ENCODE measurements around the gene GAPDHS. TPM values are rescaled to one million over a fixed set of nuclear protein-coding genes. Genes with fewer than 3 reads are reported as not detected.

Gene GAPDHS
- total and polyA plus RNA-seq, 2 of the 13 experiments (the other 11 are each of a cell fraction or from before 2014, with no cell fraction given): not detected

DNA sequence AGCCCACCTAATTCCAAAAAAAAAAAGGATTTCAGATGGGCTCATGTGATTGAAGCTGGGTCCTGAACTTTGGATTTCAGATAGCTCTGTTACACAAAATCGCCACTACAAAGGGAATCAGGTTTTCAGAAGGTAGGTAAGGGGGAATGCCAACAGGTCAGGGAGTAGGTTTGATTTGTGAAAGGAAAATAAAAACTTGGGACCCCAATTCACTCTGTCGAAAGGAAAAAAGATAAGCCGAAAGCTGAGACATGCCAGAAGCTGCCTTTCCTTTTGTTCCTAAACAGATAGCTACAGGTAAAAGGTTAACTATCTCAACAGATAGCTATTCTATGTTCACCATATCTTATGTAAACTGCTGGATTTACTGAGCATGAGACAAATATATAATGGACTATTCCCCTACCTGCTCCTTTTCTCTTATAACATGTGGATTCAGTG lies 47.0 kb upstream of the GAPDHS start (continued):
- TF ChIP-seq PBX3 (CRISPR knock-in tag; IDR thresholded peaks at IDR 0.05; ENCODE audit: borderline replicate concordance) (no peak), ATF1 (CRISPR knock-in tag; IDR thresholded peaks at IDR 0.05) (0 out of 2 replicates have a peak, but pooled peaks have one; percentile 25), ZNF225 (CRISPR knock-in tag; IDR thresholded peaks at IDR 0.05) (no peak), ZNF777 (CRISPR knock-in tag; IDR thresholded peaks at IDR 0.05) (no peak), ZNF567 (CRISPR knock-in tag; IDR thresholded peaks at IDR 0.05; ENCODE audit: borderline replicate concordance) (no peak), POLR2G (IDR thresholded peaks at IDR 0.05; ENCODE audit: low read depth, low read length) (no peak), CEBPG (CRISPR knock-in tag; IDR thresholded peaks at IDR 0.05) (peak; percentile 29; the same call in 1 of the 2 replicates), TERF1 (CRISPR knock-in tag; IDR thresholded peaks at IDR 0.05) (no peak), KMT2B (CRISPR knock-in tag; IDR thresholded peaks at IDR 0.05) (no peak), ZNF816 (CRISPR knock-in tag; IDR thresholded peaks at IDR 0.05; ENCODE audit: borderline replicate concordance) (no peak), NCOR1 (IDR thresholded peaks at IDR 0.05; ENCODE audit: borderline replicate concordance, low read length) (peak; percentile 30; the same call in 1 of the 2 replicates), TOE1 (CRISPR knock-in tag; IDR thresholded peaks at IDR 0.05) (no peak), ISL2 (CRISPR knock-in tag; IDR thresholded peaks at IDR 0.05) (peak; percentile 51), ZNF263 (CRISPR knock-in tag; IDR thresholded peaks at IDR 0.05) (no peak), ZKSCAN5 (CRISPR knock-in tag; IDR thresholded peaks at IDR 0.05) (no peak), IRF1 (CRISPR knock-in tag; IDR thresholded peaks at IDR 0.05; ENCODE audit: low read depth) (no peak), IKZF1 (IDR thresholded peaks at IDR 0.05) (no peak), ATF2 (CRISPR knock-in tag; IDR thresholded peaks at IDR 0.05) (no peak), ZSCAN29 (CRISPR knock-in tag; conservative IDR thresholded peaks at IDR 0.05) (no peak), ZNF558 (CRISPR knock-in tag; IDR thresholded peaks at IDR 0.05; ENCODE audit: borderline replicate concordance) (no peak), HDAC1 (CRISPR knock-in tag; IDR thresholded peaks at IDR 0.05) (no peak)
- TF ChIP-seq, protein P1, sequence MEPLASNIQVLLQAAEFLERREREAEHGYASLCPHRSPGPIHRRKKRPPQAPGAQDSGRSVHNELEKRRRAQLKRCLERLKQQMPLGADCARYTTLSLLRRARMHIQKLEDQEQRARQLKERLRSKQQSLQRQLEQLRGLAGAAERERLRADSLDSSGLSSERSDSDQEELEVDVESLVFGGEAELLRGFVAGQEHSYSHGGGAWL (CRISPR knock-in tag; IDR thresholded peaks at IDR 0.05): no peak
- TF ChIP-seq, protein P2, sequence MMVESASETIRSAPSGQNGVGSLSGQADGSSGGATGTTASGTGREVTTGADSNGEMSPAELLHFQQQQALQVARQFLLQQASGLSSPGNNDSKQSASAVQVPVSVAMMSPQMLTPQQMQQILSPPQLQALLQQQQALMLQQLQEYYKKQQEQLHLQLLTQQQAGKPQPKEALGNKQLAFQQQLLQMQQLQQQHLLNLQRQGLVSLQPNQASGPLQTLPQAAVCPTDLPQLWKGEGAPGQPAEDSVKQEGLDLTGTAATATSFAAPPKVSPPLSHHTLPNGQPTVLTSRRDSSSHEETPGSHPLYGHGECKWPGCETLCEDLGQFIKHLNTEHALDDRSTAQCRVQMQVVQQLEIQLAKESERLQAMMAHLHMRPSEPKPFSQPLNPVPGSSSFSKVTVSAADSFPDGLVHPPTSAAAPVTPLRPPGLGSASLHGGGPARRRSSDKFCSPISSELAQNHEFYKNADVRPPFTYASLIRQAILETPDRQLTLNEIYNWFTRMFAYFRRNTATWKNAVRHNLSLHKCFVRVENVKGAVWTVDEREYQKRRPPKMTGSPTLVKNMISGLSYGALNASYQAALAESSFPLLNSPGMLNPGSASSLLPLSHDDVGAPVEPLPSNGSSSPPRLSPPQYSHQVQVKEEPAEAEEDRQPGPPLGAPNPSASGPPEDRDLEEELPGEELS (CRISPR knock-in tag; IDR thresholded peaks at IDR 0.05): peak; percentile 58
- TF ChIP-seq, protein P3, sequence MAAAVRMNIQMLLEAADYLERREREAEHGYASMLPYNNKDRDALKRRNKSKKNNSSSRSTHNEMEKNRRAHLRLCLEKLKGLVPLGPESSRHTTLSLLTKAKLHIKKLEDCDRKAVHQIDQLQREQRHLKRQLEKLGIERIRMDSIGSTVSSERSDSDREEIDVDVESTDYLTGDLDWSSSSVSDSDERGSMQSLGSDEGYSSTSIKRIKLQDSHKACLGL (CRISPR knock-in tag; IDR thresholded peaks at IDR 0.05): no peak
